Panc1 (cell line): ENCODE measurements around the gene ATP10D. TPM values are rescaled to one million over a fixed set of nuclear protein-coding genes. Genes with fewer than 3 reads are reported as not detected.

Experiments used
- ATAC-seq: fragments of 200-7000 bp; cut with Tn5 transposase; 2 replicates; pipeline ENCODE4 v1.9.1; 2020; ENCODE audit warnings: mild to moderate bottlenecking, moderate library complexity
- BruUV-seq: library from RNA; stranded (reverse); fragments of 400-500 nt; replicated peaks from 2 replicates; lab custom pipeline; 2021; lab: Mats Ljungman, UMichigan
- CTCF ChIA-PET: fragments of 300-600 bp; sonication (Branson Sonifier 250); formaldehyde crosslinking; loops from one replicate; lab custom pipeline; 2022; ENCODE audit warnings: antibody characterized with exemption; lab: Charles Lee
- POLR2A ChIA-PET: fragments of 300-600 bp; sonication (Branson Sonifier 250); formaldehyde crosslinking; loops from one replicate; lab custom pipeline; 2022; ENCODE audit warnings: antibody characterized with exemption; lab: Charles Lee
- DNase-seq: peaks from one replicate; pipeline ENCODE4 v3.0.0-alpha.2; 2010; ENCODE audit warnings: low read depth, low spot score
- H3K27ac ChIP-seq: 2 replicates; pipeline ENCODE4 v1.5.1; 2011; ENCODE audit warnings: mild to moderate bottlenecking, low read length, inconsistent platforms
- H3K27me3 ChIP-seq: fragments of 200-500 bp; sonication (Bioruptor generic); 2 replicates; pipeline ENCODE4 v1.6.0; 2014; ENCODE audit warnings: low read length, inconsistent platforms; ENCODE audit not compliant: control insufficient read depth, insufficient read depth
- H3K36me3 ChIP-seq: fragments of 200-500 bp; sonication (Bioruptor generic); 2 replicates; pipeline ENCODE4 v1.5.1; 2014; ENCODE audit warnings: inconsistent platforms, mild to moderate bottlenecking, low read length, moderate library complexity; ENCODE audit not compliant: control insufficient read depth, insufficient read depth
- H3K4me1 ChIP-seq: 2 replicates; pipeline ENCODE4 v1.5.1; 2011; ENCODE audit warnings: inconsistent platforms, mild to moderate bottlenecking, low read length, moderate library complexity; ENCODE audit not compliant: control insufficient read depth, insufficient read depth
- H3K4me3 ChIP-seq, 2 experiments: 2 replicates each; pipeline ENCODE4 v1.5.1; 2011 to 2012; ENCODE audit warnings: low read depth in 2 of 2, low read length in 2 of 2, mild to moderate bottlenecking in 2 of 2, inconsistent platforms in 1 of 2, moderate library complexity in 1 of 2
- H3K9me3 ChIP-seq: fragments of 200-500 bp; sonication (Bioruptor generic); 2 replicates; pipeline ENCODE4 v1.5.1; 2014; ENCODE audit warnings: low read depth, mild to moderate bottlenecking, inconsistent platforms, low read length, moderate library complexity; ENCODE audit not compliant: control insufficient read depth, insufficient read depth
- CTCF ChIP-seq: fragments of 450-650 bp; IDR thresholded peaks from 2 replicates; pipeline ENCODE4 v1.5.1; 2017; ENCODE audit warnings: mild to moderate bottlenecking
- POLR2AphosphoS5 ChIP-seq: IDR thresholded peaks from 2 replicates; pipeline ENCODE4 v1.6.1; 2012; ENCODE audit warnings: mild to moderate bottlenecking, low read depth, low read length, moderate library complexity
- REST ChIP-seq, 2 experiments: IDR thresholded peaks; 2 replicates each; pipeline ENCODE4 v1.6.1; 2011 to 2012; ENCODE audit warnings: low read depth in 2 of 2, control low read depth in 1 of 2, low read length in 1 of 2, mild to moderate bottlenecking in 1 of 2, moderate library complexity in 1 of 2; ENCODE audit not compliant: insufficient read depth in 1 of 2
- SIN3A ChIP-seq: IDR thresholded peaks from 2 replicates; pipeline ENCODE4 v1.6.1; 2012; ENCODE audit warnings: low read depth, mild to moderate bottlenecking, low read length, moderate library complexity, borderline replicate concordance; ENCODE audit not compliant: insufficient read depth
- TCF7L2 ChIP-seq: IDR thresholded peaks from 2 replicates; pipeline ENCODE4 v1.6.1; 2011; ENCODE audit warnings: mild to moderate bottlenecking, low read depth, low read length, inconsistent platforms
- in situ Hi-C: cut with HindIII; loops from 2 replicates; pipeline ENCODE4 v1.10.0; 2016; ENCODE audit warnings: low sequenced_read_pairs, low pct_unique_long_range_greater_than_20kb
- intact Hi-C: fragments of 100-400 bp; cut with micrococcal nuclease; formaldehyde crosslinking; loops from one replicate; pipeline ENCODE4 v1.10.0; 2022; ENCODE audit not compliant: unreplicated experiment
- total RNA-seq: library from RNA; stranded (reverse); gene quantifications from one replicate; pipeline ENCODE4 v1.2.1, GENCODE V29; 2021; ENCODE audit not compliant: unreplicated experiment

Gene ATP10D
- total RNA-seq, 1 experiment from 2014 or later = 13.9 TPM

GRCh38 chr4:47500776-47501175 lies 15.7 kb downstream of the ATP10D start:
- ATAC-seq = no peak
- BruUV-seq = no TSS peak
- ChIA-PET CTCF (no interaction called here), POLR2A (no interaction called here)
- H3K4me3 ChIP-seq = no peak overlapping the region
- in situ Hi-C loops (no loop called here), intact Hi-C loops (no loop called here)
- H3K9me3 ChIP-seq = no peaks in the 10 kb centered on the region
- no peak for DNase-seq
- no peaks in the 10 kb centered on the region for H3K4me1 ChIP-seq
- H3K36me3 ChIP-seq = no peaks in the 10 kb centered on the region
- no peak overlapping the region for H3K27ac ChIP-seq
- no peaks in the 10 kb centered on the region for H3K27me3 ChIP-seq
- TF ChIP-seq POLR2AphosphoS5 = no peak
- TF ChIP-seq TCF7L2 = no peak
- TF ChIP-seq CTCF = no peak
- no peak for TF ChIP-seq SIN3A
- TF ChIP-seq REST (IDR thresholded peaks at IDR 0.05; ENCODE audit: insufficient read depth in 1 of 2, low read depth in 2 of 2, low read length in 1 of 2) = no peak

- Histone ChIP-seq H3K4me1 (no peaks in the 10 kb centered on the region), H3K27me3 (no peaks in the 10 kb centered on the region), H3K36me3 (no peaks in the 10 kb centered on the region), H3K4me3 (no peak overlapping the region), H3K9me3 (no peaks in the 10 kb centered on the region), H3K27ac (no peak overlapping the region)
- intact Hi-C loops = no loop called here
- no peak for DNase-seq
- ChIA-PET CTCF (no interaction called here), POLR2A (no interaction called here)
- no TSS peak for BruUV-seq
- ATAC-seq = no peak
- in situ Hi-C loops = no loop called here
- TF ChIP-seq REST (IDR thresholded peaks at IDR 0.05; ENCODE audit: insufficient read depth in 1 of 2, low read depth in 2 of 2, low read length in 1 of 2) (no peak), TCF7L2 (no peak), SIN3A (no peak)
Measured at GRCh38 chr4:47505147-47505546, 20.1 kb downstream of the ATP10D start.
